ENCODE results near the gene SPDYE2.
"Not testable (repeated sequence)": the region's sequence is repeated elsewhere in the genome, so short reads cannot be mapped to it uniquely, and the experiment has no call there.

SPDYE2 gene

DNA sequence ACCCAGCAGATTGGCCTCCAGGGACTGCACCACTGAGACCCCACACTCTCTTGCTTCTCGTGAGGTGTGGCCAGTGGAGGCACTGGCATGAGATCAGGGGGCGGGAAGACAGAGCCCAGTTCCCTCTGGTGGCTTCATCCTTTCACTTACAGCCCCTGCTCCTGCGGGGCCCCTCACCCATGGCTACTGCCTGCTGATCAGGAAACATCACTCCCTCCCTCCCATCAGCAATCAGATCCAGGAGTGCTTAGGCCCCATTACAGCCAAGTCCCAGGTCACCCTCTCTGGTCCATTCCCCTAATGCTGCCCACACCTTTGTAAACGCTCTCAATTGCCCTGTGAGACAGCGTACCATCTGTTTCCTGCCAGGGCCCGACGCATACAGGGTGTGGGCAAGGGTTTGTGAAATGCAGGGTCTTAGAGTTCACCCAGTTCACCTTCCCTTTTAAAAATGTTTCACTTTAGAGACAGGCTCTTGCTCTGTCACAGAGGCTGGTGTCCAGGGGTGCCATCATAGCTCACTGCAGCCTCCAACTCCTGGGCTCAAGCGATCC lies 15.9 kb upstream of the SPDYE2 start:
- not testable (repeated sequence) for DNase-seq (ENCODE audit: extremely low read depth in 1 of 2, low read depth in 1 of 2)

DNA sequence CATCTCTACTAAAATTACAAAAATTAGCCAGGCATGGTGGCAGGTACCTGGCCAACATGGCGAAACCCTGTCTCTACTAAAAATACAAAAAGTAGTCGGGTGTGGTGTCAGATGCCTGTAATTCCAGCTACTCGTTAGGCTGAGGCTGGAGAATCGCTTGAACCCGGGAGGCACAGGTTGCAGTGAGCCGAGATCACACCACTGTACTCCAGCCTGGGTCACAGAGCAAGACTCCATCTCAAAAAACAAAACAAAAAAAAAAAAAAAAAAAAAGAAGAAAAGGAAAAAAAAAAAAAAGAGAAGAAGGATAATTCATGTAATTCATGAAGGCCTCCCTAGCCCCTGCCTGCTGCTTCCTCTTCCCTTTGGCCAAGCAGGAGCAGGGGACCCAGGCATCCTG lies 10.4 kb upstream of the SPDYE2 start:
- not testable (repeated sequence) for DNase-seq (ENCODE audit: extremely low read depth in 1 of 2, low read depth in 1 of 2)

- DNase-seq (ENCODE audit: extremely low read depth in 1 of 2, low read depth in 1 of 2) = not testable (repeated sequence)
Measured at GRCh38 chr7:102542083-102542482, 8.9 kb upstream of the SPDYE2 start.

DNA sequence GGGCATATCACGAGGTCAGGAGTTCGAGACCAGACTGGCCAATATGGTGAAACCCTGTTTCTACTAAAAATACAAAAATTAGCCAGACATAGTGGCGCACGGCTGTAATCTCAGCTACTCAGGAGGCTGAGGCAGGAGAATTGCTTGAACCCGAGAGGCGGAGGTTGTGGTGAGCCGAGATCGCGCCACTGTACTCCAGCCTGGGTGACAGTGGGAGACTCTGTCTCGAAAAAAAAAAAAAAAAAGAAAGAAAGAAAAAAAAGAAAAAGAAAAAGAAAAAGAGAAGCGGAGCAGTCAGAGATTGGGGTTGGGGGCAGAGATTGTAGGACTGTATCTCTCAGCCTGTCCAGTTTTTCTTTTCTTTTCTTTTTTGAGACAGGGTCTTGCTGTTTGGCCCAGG lies 8.3 kb upstream of the SPDYE2 start:
- not testable (repeated sequence) for DNase-seq (ENCODE audit: extremely low read depth in 1 of 2, low read depth in 1 of 2)

DNA sequence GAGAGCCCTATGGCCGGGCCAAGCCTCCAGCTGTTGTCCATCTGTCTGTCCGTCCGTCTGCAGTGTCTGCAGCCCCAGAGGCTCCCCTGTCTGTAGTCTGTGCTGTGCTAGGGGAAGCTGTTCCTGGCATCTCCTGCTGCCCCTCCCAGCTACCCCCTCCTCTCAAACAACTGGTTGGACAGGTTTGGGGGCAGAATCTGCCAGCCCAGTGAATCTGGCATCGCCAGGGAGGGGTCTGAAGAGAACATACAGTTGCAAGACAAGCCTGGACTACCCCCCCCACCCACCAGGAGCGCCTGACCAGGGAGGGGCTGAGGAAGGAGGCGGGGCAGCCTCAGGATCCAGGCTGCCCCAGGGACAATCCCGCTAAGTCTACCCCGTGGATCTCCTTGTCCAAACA lies 7.4 kb upstream of the SPDYE2 start, which contains the start of gene UPK3BL2:
TSS of gene UPK3BL2 (minus strand) at position 101 of the 400 bp plus-strand sequence. CDS start at position 41, 60 bp downstream.
- not testable (repeated sequence) for DNase-seq (ENCODE audit: extremely low read depth in 1 of 2, low read depth in 1 of 2)

DNA sequence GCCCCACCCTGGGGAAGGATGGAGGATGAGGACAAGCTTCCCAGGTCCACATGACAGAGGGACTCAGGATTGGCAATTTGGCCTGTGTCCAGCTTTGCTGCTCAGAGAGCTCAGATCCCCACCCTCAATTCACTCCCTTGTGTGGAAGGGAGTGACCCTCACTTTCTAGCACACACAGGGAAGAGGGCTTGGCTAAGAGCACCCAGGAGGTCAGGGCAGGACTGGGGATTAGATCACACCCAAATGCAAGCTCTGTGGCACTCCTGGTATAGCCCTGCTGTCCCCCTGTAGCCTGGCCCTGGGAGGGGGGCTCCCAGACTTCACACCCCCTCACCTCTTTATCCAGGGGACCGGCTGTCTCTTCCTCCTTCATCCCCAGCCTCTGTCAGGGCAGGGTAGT lies 6.7 kb upstream of the SPDYE2 start:
- DNase-seq (ENCODE audit: extremely low read depth in 1 of 2, low read depth in 1 of 2) = not testable (repeated sequence)

DNA sequence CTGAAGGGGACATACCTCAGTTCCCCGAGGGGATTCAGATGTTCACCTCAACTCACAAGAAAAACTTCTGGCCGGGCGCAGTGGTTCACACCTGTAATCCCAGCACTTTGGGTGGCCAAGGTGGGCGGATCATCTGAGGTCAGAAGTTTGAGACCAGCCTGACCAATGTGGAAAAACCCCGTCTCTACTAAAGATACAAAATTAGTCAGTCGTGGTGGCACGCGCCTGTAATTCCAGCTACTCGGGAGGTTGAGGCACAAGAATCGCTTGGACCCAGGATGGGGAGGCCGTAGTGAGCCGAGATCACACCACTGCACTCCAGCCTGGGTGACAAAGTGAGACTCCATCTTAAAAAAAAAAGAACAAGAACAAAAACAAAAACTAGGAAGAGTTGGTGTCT lies 5.7 kb upstream of the SPDYE2 start:
- not testable (repeated sequence) for DNase-seq (ENCODE audit: extremely low read depth in 1 of 2, low read depth in 1 of 2)

DNA sequence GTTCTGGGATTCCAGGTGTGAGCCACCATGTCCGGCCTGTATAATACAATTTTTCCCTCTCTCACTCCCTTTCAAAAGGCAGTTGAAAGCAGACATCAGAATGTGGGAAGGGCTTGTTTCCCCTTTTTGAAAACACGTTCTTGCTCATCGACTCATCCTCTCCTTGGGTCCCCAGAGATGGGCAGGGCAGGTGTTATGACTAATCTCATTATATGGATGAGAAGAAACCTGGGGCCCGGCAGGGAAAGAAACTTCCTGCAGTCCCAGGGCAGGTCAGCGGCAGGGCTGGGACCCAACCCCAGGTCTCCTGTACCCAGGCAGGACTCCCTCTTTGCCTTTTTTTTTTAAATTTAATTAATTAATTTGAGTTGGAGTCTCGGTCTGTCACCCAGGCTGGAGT lies 4.7 kb upstream of the SPDYE2 start:
- DNase-seq (ENCODE audit: extremely low read depth in 1 of 2, low read depth in 1 of 2) = not testable (repeated sequence)

DNA sequence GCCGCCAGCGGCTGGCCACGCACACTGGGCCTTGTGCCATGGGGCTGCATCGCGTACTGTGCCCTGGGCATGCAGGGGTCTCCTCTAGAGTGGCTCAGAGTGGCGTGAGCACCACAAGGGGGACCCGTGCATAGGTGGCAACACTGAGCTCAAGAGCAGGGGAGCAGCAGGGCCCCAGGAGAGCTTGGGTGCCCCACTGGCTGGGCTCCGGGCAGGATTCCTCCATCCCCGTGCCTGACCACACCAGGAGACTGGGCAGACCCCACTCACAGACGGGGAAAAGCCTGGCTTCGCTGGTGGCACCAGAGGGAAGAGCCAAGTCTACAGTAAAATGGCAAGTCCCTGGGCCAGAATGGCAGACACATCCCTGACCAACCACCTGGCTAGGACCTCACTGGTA lies 17.6 kb downstream of the SPDYE2 start:
- not testable (repeated sequence) for DNase-seq (ENCODE audit: extremely low read depth in 1 of 2, low read depth in 1 of 2)

- peak; percentile 87 to 100 for DNase-seq (ENCODE audit: extremely low read depth in 1 of 2, low read depth in 1 of 2)
Measured at GRCh38 chr7:102572261-102573239, 21.5 kb downstream of the SPDYE2 start, which contains the start of gene POLR2J3. POLR2J3 (minus strand) TSS chr7:102572583; CDS start chr7:102572521, 62 bp downstream.

DNA sequence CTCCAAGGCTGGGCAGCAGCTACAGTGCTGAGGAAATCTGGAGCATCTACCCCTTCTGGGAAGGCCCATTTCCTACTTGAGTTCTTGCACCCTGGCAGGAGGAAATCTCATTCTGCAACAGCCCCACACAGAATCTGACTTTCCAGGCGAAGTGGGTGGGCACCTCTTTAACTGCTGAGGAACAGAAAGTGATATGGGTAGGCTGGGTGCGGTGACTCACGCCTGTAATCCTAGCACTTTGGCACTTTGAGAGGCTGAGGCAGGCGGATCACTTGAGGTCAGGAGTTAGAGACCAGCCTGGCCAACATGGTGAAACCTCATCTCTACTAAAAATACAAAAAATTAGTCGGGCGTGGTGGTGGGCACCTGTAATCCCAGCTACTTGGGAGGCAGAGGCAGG lies 23.6 kb downstream of the SPDYE2 start:
- not testable (repeated sequence) for DNase-seq (ENCODE audit: extremely low read depth in 1 of 2, low read depth in 1 of 2)

DNA sequence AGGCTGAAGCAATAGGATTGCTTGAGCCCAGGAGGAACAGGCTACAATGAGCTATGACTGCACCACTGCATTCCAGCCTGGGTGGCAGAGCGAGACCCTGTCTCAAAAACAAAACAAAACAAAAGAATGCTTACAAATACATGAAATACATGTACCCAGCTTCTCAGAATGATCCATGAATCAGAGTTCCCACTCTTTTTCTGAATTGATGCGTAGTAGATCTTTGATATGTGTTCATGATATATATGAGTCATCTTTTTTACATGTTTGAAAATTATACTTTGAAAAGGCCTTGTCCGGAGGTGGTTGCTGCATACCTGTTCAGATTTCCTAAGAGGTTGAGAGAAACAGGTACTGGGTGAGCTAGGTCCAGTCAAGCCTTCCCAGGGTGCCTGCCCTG lies 25.3 kb downstream of the SPDYE2 start:
- not testable (repeated sequence) for DNase-seq (ENCODE audit: extremely low read depth in 1 of 2, low read depth in 1 of 2)

GRCh38 chr7:102577315-102578240 lies 26.6 kb downstream of the SPDYE2 start:
- DNase-seq (ENCODE audit: extremely low read depth in 1 of 2, low read depth in 1 of 2) = not testable (repeated sequence)

GRCh38 chr7:102578486-102578885 lies 27.5 kb downstream of the SPDYE2 start:
- DNase-seq (ENCODE audit: extremely low read depth in 1 of 2, low read depth in 1 of 2) = not testable (repeated sequence)

DNA sequence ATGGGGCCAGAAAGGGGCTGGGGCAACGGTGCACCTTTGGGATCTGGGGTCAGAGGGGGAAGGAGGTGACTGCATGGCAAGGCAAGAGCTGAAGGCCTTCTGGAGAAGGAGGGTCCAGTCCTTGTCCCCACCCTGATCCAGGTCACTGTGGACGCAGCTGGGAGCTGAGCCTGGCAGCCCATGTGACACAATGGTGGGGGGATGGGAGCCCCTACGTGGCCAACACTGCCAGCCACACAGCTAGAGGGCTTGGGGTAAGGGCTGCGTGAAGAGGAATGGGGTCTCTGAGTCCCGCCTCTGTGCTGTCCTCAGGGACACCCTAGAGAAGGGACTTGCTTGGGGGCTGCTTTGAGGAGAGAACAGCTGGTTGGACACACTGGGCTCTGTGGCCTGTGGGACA lies 30.7 kb downstream of the SPDYE2 start:
- not testable (repeated sequence) for DNase-seq (ENCODE audit: extremely low read depth in 1 of 2, low read depth in 1 of 2)

DNA sequence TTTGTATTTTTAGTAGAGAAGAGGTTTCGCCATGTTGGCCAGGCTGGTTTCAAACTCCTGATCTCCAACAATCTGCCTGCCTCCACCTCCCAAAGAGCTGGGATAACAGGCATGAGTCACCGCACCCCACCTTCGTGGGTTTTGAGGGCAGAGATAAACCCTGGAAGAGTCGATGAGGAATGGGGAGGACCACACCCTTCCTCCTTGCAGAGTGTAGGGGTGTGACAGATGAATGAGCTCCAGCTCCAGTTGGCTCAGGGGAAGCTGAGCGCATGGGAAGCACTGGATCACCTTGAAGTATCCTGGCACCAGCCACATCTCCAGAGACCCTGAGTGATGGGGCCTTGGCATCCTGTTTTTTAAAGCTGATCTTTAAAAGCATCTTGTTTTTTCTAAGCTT lies 32.5 kb downstream of the SPDYE2 start:
- not testable (repeated sequence) for DNase-seq (ENCODE audit: extremely low read depth in 1 of 2, low read depth in 1 of 2)

GRCh38 chr7:102589857-102590256 lies 38.8 kb downstream of the SPDYE2 start:
- not testable (repeated sequence) for DNase-seq (ENCODE audit: extremely low read depth in 1 of 2, low read depth in 1 of 2)

- not testable (repeated sequence) for DNase-seq (ENCODE audit: extremely low read depth in 1 of 2, low read depth in 1 of 2)
Measured at GRCh38 chr7:102592477-102593019, 41.5 kb downstream of the SPDYE2 start.

- not testable (repeated sequence) for DNase-seq (ENCODE audit: extremely low read depth in 1 of 2, low read depth in 1 of 2)
Measured at GRCh38 chr7:102593637-102594334, 42.8 kb downstream of the SPDYE2 start.

DNA sequence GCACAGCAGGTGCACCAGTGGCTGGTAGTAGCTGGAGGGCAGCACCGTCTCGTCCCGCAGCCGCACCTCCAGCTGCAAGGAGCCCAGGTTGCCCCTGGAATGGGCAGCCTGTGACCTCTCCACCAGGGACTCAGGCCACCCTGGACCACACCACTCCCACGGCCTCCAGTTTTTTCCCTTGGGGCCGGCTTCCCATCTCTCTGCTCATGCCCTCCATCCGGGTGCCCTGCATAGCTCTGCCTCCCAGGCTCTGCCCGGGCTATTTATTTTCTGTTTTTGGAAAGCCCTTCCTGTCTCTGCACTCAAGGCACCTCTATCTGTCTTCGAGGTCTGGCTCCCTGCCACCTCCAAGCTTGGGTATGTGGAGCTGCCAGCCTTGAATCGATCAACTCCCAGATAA lies 45.0 kb downstream of the SPDYE2 start:
- DNase-seq (ENCODE audit: extremely low read depth in 1 of 2, low read depth in 1 of 2) = not testable (repeated sequence)

Measured in activated CD8-positive, alpha-beta memory T cell treated with anti-CD3 and anti-CD28 coated beads for 1 hour (primary cell).